IMR-90 (cell line): ENCODE results near the gene THPO. TPM values are rescaled to one million over a fixed set of nuclear protein-coding genes. Genes with fewer than 3 reads are reported as not detected.

Experiments used
- ATAC-seq: fragments of 200-7000 bp; cut with Tn5 transposase; 2 replicates; pipeline ENCODE4 v1.9.1; 2020; ENCODE audit warnings: low read depth, mild to moderate bottlenecking, moderate library complexity
- BruUV-seq: library from RNA; stranded (reverse); fragments of 400-500 nt; replicated peaks from 2 replicates; lab custom pipeline; 2021; lab: Mats Ljungman, UMichigan
- CTCF ChIA-PET: fragments of 300-600 bp; formaldehyde crosslinking; extraction: SDS; loops from one replicate; lab custom pipeline; 2021; ENCODE audit warnings: antibody characterized with exemption; lab: Yijun Ruan, JAX
- POLR2A ChIA-PET: fragments of 300-600 bp; sonication (Branson Sonifier 250); formaldehyde crosslinking; loops from one replicate; lab custom pipeline; 2022; ENCODE audit warnings: antibody characterized with exemption; ENCODE audit not compliant: unreplicated experiment; lab: Charles Lee
- DNase-seq: peaks from one replicate; pipeline ENCODE4 v3.0.0; 2013
- H2AFZ ChIP-seq: replicated peaks from 2 replicates; pipeline ENCODE3; 2013; ENCODE audit warnings: low read length, mild to moderate bottlenecking; ENCODE audit not compliant: poor library complexity
- H2AK5ac ChIP-seq: 2 replicates; pipeline ENCODE4 v1.6.1; 2013; ENCODE audit warnings: low read depth, low read length, inconsistent platforms
- H2AK9ac ChIP-seq: replicated peaks from 2 replicates; pipeline ENCODE3; 2013; ENCODE audit warnings: mild to moderate bottlenecking, low read depth, low read length, moderate library complexity; ENCODE audit not compliant: poor library complexity
- H2BK120ac ChIP-seq: 2 replicates; pipeline ENCODE4 v1.6.1; 2013; ENCODE audit warnings: low read depth, low read length, inconsistent platforms
- H2BK15ac ChIP-seq: 3 replicates; pipeline ENCODE4 v1.6.1; 2013; ENCODE audit warnings: low read depth, low read length, inconsistent platforms
- H2BK20ac ChIP-seq: 2 replicates; pipeline ENCODE4 v1.6.1; 2013; ENCODE audit warnings: low read depth, mild to moderate bottlenecking, inconsistent platforms, low read length, moderate library complexity
- H2BK5ac ChIP-seq: 2 replicates; pipeline ENCODE4 v1.6.1; 2013; ENCODE audit warnings: mild to moderate bottlenecking, low read depth, low read length, inconsistent platforms; ENCODE audit not compliant: poor library complexity, severe bottlenecking
- H3K14ac ChIP-seq: replicated peaks from 2 replicates; pipeline ENCODE4 v1.6.1; 2013; ENCODE audit warnings: low read depth, low read length, inconsistent platforms
- H3K18ac ChIP-seq: 2 replicates; pipeline ENCODE4 v1.6.1; 2013; ENCODE audit warnings: low read depth, low read length, control low read depth
- H3K23ac ChIP-seq: 2 replicates; pipeline ENCODE4 v1.6.1; 2013; ENCODE audit warnings: low read depth, low read length, inconsistent platforms
- H3K27ac ChIP-seq: 2 replicates; pipeline ENCODE4 v1.5.1; 2013; ENCODE audit warnings: mild to moderate bottlenecking, control low read depth, low read length; ENCODE audit not compliant: insufficient read depth
- H3K27me3 ChIP-seq: 2 replicates; pipeline ENCODE4 v1.6.1; 2013; ENCODE audit warnings: low read length; ENCODE audit not compliant: control insufficient read depth, insufficient read depth
- H3K36me3 ChIP-seq: 2 replicates; pipeline ENCODE4 v1.6.1; 2013; ENCODE audit warnings: low read length, mixed read lengths; ENCODE audit not compliant: control insufficient read depth, insufficient read depth
- H3K4ac ChIP-seq: 2 replicates; pipeline ENCODE4 v1.6.1; 2013; ENCODE audit warnings: low read depth, low read length, inconsistent platforms
- H3K4me1 ChIP-seq: 2 replicates; pipeline ENCODE4 v1.6.1; 2013; ENCODE audit warnings: low read length, mixed read lengths; ENCODE audit not compliant: control insufficient read depth, insufficient read depth
- H3K4me2 ChIP-seq: 2 replicates; pipeline ENCODE4 v1.6.1; 2013; ENCODE audit warnings: low read depth, mild to moderate bottlenecking, control low read depth, low read length, moderate library complexity
- H3K4me3 ChIP-seq: 2 replicates; pipeline ENCODE4 v1.5.1; 2013; ENCODE audit warnings: low read depth, mild to moderate bottlenecking, control low read depth, low read length, moderate library complexity; ENCODE audit not compliant: insufficient read depth
- H3K56ac ChIP-seq: 2 replicates; pipeline ENCODE4 v1.6.1; 2013; ENCODE audit warnings: low read length, inconsistent platforms; ENCODE audit not compliant: insufficient read depth; ENCODE audit errors: extremely low read depth
- H3K79me1 ChIP-seq, 2 experiments: 2 replicates each; pipeline ENCODE4 v1.6.1; 2013; ENCODE audit warnings: low read length in 2 of 2, inconsistent platforms in 1 of 2, low read depth in 1 of 2
- H3K9ac ChIP-seq: 2 replicates; pipeline ENCODE4 v1.6.1; 2013; ENCODE audit warnings: low read depth, low read length, control low read depth
- H3K9me1 ChIP-seq: 2 replicates; pipeline ENCODE4 v1.6.1; 2013; ENCODE audit warnings: low read length, inconsistent platforms; ENCODE audit not compliant: insufficient read depth
- H3K9me3 ChIP-seq: 2 replicates; pipeline ENCODE4 v1.6.1; 2013; ENCODE audit warnings: low read length; ENCODE audit not compliant: control insufficient read depth, insufficient read depth
- H4K20me1 ChIP-seq: 2 replicates; pipeline ENCODE4 v1.6.1; 2013; ENCODE audit warnings: low read length, inconsistent platforms; ENCODE audit not compliant: insufficient read depth
- H4K5ac ChIP-seq: 2 replicates; pipeline ENCODE4 v1.6.1; 2013; ENCODE audit warnings: mild to moderate bottlenecking, low read depth, low read length, control low read depth
- H4K8ac ChIP-seq, 2 experiments: 2 replicates each; pipeline ENCODE4 v1.6.1; 2013; ENCODE audit warnings: low read depth in 2 of 2, low read length in 2 of 2, control low read depth in 1 of 2, inconsistent platforms in 1 of 2
- H4K91ac ChIP-seq: 2 replicates; pipeline ENCODE4 v1.6.1; 2013; ENCODE audit warnings: low read depth, low read length, inconsistent platforms; ENCODE audit not compliant: insufficient read depth
- BHLHE40 ChIP-seq: fragments of 150-350 bp; IDR thresholded peaks from 2 replicates; pipeline ENCODE4 v1.6.1; 2016; ENCODE audit warnings: mild to moderate bottlenecking, low read depth, low read length
- ELK1 ChIP-seq: fragments of 150-350 bp; IDR thresholded peaks from 2 replicates; pipeline ENCODE4 v1.6.1; 2016; ENCODE audit warnings: low read depth, mild to moderate bottlenecking, low read length, moderate library complexity, borderline replicate concordance
- MAFK ChIP-seq: IDR thresholded peaks from 2 replicates; pipeline ENCODE4 v1.6.1; 2012; ENCODE audit warnings: low read depth, low read length, improper control_type of control experiment
- NFE2L2 ChIP-seq: fragments of 150-350 bp; IDR thresholded peaks from 2 replicates; pipeline ENCODE4 v1.6.1; 2016; ENCODE audit warnings: low read depth, mild to moderate bottlenecking, low read length
- SMC3 ChIP-seq: fragments of 150-350 bp; IDR thresholded peaks from 2 replicates; pipeline ENCODE4 v1.6.1; 2016; ENCODE audit warnings: low read depth, mild to moderate bottlenecking, antibody characterized with exemption, low read length, moderate library complexity
- WGBS, 2 experiments: methylation state at CpG; one replicate each; pipeline versions ENCODE4 v1.1.5 to v1.1.7; 2013; ENCODE audit warnings: missing lambda C conversion rate in 2 of 2; ENCODE audit not compliant: insufficient read length in 1 of 2; ENCODE audit errors: extremely low coverage in 2 of 2; 5-methylcytosine and 5-hydroxymethylcytosine counted together
- dilution Hi-C: fragments of 300-500 bp; cut with HindIII; formaldehyde crosslinking; loops from one replicate; pipeline ENCODE4 v1.14.3; 2018; ENCODE audit warnings: low sequenced_read_pairs; ENCODE audit not compliant: unreplicated experiment
- in situ Hi-C: fragments of 300-500 bp; cut with MboI; formaldehyde crosslinking; loops from 3 replicates; pipeline ENCODE4 v1.14.3; 2019; ENCODE audit warnings: low sequenced_read_pairs, inconsistent platforms, mixed read lengths
- intact Hi-C: fragments of 100-400 bp; cut with micrococcal nuclease; formaldehyde crosslinking; loops from 2 replicates; pipeline ENCODE4 v1.10.0; 2022
- polyA plus RNA-seq, 3 experiments: library from polyadenylated mRNA; depleted of rRNA; stranded (reverse); fragments of >200 nt; gene quantifications; 2 replicates each; pipeline ENCODE4 v1.2.3, GENCODE V29; 2012; ENCODE audit warnings: low replicate concordance in 1 of 3
- total RNA-seq: library from RNA; depleted of rRNA; stranded (reverse); fragments of >200 nt; gene quantifications from 2 replicates; pipeline ENCODE4 v1.2.3, GENCODE V29; 2012

Gene THPO
- total and polyA plus RNA-seq, 2 of the 4 experiments (the other 2 are of a cell fraction): not detected

- Histone ChIP-seq H3K18ac (no peak overlapping the region), H4K8ac (no peak overlapping the region), H3K56ac (no peak overlapping the region), H3K4ac (no peak overlapping the region), H2BK120ac (no peak overlapping the region), H2AFZ (no peak overlapping the region), H4K91ac (no peak overlapping the region), H3K9me1 (peaks cover 18% of the 10 kb centered on the region; the same call in 1 of the 2 replicates), H2BK15ac (no peak overlapping the region), H4K5ac (no peak overlapping the region), H3K4me2 (no peak overlapping the region), H2BK20ac (no peak overlapping the region), H3K4me1 (peaks cover 7% of the 10 kb centered on the region), H3K4me3 (no peak overlapping the region), H2BK5ac (no peak overlapping the region), H3K23ac (no peak overlapping the region), H2AK9ac (no peak overlapping the region), H3K9me3 (no peaks in the 10 kb centered on the region), H3K36me3 (peaks cover 13% of the 10 kb centered on the region), H3K27me3 (no peaks in the 10 kb centered on the region), H2AK5ac (no peak overlapping the region), H3K14ac (no peak overlapping the region), H3K9ac (no peak overlapping the region), H3K79me1 (peaks cover 5 to 17% of the 10 kb centered on the region in 2 experiments), H3K27ac (no peak overlapping the region), H4K20me1 (peaks cover 10% of the 10 kb centered on the region)
- TF ChIP-seq ELK1: no peak
- no peak for TF ChIP-seq MAFK
- no peak for TF ChIP-seq SMC3
- no peak for TF ChIP-seq BHLHE40
- TF ChIP-seq NFE2L2: no peak
- ChIA-PET POLR2A (no interaction called here), CTCF (no interaction called here)
- dilution Hi-C loops: loop anchor here (25.0 kb wide), 1 partner anchor 180 kb away; no protein-coding TSS in a partner anchor
- intact Hi-C loops: no loop called here
- no TSS peak for BruUV-seq
- ATAC-seq (no peak), DNase-seq (no peak)
- 91% methylated on average over 5 of the region's 24 CpGs; no CpG with 5 or more reads in 1 of the 2 experiments for WGBS, 2 experiments
- in situ Hi-C loops: no loop called here
Observed at GRCh38 chr3:184357248-184358123, 20.5 kb downstream of the THPO start.
